A549 treated with CORT108297 at 1 μM for 4 hours (cell line): ENCODE results near the gene CDKL5. TPM values are rescaled to one million over a fixed set of nuclear protein-coding genes. Genes with fewer than 3 reads are reported as not detected.

Experiments used
- total RNA-seq: library from RNA; stranded (reverse); fragments of 200-300 nt; extraction: Qiagen RNA extraction; gene quantifications from 5 replicates; pipeline ENCODE4 v1.2.3, GENCODE V29; 2022

The CDKL5 gene
- 4.4 to 7.5 TPM (median 4.9 TPM) in 5 replicates for total RNA-seq

DNA sequence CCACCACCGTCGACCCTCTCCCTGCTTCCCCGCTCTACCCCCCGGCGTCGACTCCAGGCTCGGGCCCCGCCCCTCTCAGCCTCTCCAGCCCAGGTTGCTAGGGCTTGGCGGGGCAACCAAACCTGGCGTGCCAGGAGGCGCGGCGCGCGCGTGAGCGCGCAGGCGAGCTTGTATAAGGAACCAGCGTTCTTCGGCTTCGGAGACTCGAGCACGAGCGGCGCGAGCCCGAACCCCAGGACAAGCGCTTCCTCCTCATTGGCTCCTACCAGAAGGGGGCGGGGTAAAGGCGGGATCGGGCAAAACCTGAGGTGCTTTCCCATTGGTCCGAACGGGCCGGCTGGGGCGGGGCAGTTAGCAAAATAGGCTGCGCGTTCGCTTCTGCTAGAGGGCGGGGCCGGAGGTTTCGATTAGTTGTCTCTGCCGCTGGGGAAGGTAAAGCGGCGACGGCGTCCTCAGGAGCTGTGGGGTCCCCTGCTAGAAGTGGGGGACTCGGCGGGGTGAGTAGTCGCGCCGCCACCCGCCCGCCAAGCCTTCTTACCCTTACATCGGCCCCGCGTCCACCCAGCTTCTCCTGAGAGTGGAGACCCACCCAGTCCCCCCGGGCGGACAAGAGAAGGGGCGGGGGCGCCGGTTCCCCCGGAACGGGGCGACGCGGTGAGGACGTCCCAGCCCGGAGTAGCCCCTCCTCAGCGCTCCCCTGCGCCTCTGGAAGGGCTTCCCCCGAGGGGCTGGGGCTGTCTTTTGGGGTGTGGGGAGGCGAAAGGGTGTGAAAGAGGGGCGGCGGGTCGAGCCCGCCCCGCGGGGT, at the start of gene CDKL5:
Gene CDKL5 (plus strand): TSS at position 410 of the 805 bp plus-strand sequence. CDS start 81,489 bp downstream, outside the sequence.

DNA sequence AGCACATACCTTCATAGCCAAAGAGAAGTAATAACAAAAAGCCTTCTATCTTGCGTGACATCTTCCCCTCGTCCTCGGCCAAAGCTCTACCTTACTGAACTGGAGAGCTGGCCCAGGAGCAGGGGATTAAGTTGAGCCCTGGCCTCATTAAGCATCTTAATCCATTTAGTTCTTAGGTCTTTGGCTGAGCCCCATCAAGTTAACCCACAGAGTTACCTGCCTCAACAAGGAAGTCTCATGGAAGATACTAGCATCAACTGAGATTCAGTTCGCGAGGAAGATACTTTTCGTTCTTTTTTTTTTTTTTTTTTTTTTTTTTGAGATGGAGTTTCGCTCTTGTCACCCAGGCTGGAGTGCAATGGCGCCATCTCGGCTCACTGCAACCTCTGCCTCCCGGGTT, 246.6 kb downstream of the CDKL5 start, which contains the start of gene RS1:
Gene RS1 (minus strand): TSS at position 101 of the 400 bp plus-strand sequence. CDS start 40 bp downstream, at position 61.

Other genes starting within 250 kb of the CDKL5 start
- not detected in 5 replicates for gene BEND2, start 204.7 kb upstream of the CDKL5 start, total RNA-seq
- gene SCML2, start 70.9 kb upstream of the CDKL5 start, total RNA-seq = 7.1 to 9.9 TPM (median 7.9 TPM) in 5 replicates
- gene RS1, start 246.5 kb downstream of the CDKL5 start, total RNA-seq = not detected in 5 replicates